Non-pigmented ciliary epithelial cell (primary cell): ENCODE results near the gene PNMA6A.
A peak's percentile ranks its signal among the peaks of the same experiment; 100 is the strongest.
"Not testable (repeated sequence)": the region's sequence is repeated elsewhere in the genome, so short reads cannot be mapped to it uniquely, and the experiment has no call there.

ENCODE experiments used
- DNase-seq: peaks from one replicate; pipeline ENCODE4 v3.0.0-alpha.2; 2010; ENCODE audit warnings: low read depth

The PNMA6A gene

DNA sequence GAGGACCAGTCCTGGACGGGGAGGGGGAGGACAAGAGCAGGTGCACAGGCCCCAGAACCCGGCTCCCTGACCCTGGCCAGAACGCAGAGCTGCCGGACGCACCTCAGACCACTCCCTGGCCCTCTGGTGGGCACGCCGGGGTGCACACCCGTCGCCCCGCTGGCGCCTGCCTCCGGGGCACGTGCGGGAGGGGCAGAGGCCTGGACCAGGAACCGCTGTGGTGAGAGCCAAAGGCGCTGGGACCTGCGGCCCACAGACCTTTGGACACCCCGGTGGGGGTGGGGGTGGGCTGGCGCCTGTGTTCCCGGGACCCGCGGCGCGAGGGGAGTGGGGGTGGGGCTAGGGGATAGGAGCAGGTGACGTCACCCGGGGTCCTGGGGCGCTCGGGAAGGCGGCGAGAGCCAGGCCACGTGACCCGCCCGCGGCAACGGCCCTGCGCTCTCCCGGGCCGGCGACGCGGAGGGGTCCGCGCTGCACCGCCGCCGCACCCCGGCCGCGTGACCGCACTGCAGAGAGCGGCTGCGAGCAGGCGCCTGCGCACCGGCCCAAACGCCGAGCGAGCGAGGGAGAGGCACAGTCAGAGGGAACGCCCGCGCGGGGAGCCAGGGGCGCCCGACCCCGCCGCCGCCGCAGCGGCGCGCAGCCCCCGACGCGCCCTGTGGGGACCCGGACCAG lies at the start of gene PNMA6A:
PNMA6A (plus strand) TSS at position 546 of the 675 bp plus-strand sequence. CDS start 609 bp downstream, outside the sequence.
- DNase-seq, result not testable (repeated sequence)

DNA sequence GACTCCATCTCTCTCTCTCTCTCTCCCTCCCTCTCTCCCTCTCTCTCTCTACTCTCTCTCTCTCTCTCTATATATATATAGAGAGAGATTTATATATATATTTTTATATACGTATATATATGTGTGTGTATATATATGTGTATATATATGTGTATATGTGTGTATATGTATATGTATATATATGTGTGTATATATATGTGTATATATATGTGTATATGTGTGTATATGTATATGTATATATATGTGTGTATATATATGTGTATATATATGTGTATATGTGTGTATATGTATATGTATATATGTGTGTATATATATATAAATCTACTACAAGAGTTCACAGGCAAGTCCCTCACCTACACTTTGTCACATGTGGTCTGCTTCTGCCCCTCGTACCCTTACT lies 45.8 kb upstream of the PNMA6A start:
- not testable (repeated sequence) for DNase-seq

DNA sequence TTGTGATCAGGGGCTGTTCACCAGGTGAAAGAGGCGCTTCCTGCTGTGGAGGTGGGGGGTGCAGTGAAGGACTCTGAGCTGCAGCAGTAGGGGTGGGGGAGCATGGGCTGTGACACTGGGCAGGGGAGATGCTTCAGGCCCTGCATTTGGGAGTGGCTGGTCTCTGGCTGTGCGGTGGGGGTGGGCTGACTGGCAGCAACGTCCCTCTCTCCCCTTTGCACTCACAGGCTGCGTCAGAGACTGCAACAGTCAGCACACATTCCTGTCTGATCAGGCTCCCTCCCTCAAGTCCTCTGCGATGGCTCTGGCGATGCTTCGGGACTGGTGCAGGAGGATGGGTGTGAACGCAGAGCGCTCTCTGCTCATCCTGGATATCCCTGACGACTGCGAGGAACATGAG lies 43.8 kb upstream of the PNMA6A start:
- DNase-seq, result not testable (repeated sequence)

DNA sequence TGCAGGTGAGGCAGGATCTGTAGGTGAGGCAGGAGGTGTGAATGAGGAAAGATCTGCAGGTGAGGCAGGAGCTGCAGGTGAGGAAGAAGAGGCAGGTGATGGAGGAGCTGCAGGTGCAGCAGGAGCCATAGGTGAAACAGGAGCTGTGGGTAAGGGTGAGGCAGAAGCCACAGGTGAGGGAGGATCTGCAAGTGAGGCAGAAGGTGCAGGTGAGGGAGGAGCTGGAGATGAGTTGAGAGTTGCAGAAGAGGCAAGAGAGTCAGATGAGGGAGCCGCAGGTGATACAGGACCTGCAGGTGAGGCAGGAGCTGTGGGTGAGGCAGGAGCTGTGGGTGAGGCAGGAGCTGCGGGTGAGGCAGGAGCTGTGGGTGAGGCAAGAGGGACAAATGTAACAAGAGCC lies 43.1 kb upstream of the PNMA6A start:
- no peak for DNase-seq

DNA sequence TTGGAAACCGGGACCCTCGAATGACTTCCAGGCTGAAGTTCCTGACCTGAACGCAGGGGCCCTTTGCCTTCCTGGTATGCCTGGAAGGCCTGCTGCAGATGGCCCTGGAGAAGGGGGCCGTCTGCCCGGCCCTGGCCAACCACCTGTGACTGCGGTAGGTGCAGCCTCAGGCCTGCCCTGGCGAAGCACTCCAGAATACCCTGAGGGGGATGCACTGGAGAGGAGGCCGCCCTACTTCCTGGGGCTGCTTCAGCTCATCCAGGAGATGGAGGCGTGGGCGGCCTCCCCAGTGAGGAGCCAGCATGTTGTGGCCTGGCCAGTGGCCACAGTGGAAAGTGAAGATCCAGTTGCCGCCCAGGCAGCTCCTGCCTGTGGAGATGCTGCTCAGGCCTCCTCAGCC lies 42.4 kb upstream of the PNMA6A start:
- DNase-seq, result no peak

DNA sequence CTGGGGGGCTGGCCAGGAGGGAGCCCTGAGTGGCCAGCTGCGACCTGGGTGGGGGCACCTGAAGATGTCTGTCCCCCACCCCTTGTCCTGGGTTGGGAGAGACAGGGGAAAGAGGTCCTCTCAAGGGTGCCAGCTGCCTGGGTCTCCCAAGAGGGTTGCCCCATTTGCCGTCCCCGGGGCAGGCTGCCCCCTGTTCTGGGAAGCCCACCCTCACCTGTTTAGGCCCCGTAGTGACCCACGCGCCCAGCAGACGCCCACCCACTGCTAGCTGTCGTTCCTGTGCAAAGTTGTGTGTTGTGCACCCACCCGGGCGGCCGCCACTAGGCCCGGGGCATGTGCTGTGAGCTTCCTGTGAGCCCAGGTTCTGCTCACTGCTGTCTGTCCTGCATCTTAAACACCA lies 41.5 kb upstream of the PNMA6A start:
- no peak for DNase-seq

DNA sequence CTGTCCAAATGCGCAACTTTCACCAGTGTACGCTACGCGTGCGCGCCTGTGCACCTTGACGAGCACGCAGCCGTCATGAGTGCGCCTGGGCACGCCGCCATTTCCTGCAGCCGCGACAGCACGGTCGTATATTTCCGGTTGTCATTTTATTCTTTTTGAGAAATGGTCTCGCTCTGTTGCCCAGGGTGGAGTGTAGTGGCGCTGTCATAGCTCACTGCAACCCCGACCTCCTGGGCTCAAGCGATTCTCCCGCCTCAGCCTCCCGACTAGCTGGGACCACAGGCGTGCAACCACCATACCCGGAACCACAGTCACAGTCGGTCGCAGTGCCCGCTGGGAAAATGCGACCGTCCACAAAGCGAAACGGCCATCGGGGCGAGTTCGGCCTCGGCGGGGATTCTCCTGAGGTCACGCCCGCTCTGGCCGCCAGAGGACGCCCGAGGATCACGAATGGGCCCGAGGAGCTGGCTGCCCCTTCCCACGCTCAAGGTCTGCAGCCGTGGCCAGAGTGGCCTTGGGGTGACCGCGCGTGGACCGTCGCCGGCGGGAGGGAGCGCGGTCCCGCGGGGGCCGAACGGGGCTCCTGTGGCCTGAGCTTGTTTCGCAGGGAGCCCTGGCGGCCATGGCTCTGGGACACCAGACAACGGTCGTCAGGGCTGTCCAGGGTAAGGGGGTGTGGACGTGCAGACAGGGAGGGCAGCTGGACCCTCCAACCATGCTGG lies 39.7 kb upstream of the PNMA6A start:
- DNase-seq, result no peak

DNA sequence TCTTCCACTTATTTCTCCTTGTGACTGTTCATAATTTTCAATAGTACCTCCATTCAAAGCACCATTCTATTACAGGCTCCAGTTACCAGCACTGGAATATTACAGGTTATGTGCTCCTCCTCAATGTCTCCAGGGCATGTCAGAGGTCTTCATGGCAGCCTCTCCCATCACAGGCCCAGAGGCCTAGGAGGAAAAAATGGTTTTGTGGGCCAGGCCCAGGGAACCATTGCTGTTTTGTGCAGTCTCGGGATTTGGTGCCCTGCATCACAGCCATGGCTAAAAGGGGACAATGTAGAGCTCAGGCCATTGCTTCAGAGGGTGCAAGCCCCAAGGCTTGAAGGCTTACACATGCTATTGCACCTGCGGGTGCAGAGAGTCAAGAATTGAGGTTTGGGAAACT lies 23.2 kb upstream of the PNMA6A start:
- no peak for DNase-seq

DNA sequence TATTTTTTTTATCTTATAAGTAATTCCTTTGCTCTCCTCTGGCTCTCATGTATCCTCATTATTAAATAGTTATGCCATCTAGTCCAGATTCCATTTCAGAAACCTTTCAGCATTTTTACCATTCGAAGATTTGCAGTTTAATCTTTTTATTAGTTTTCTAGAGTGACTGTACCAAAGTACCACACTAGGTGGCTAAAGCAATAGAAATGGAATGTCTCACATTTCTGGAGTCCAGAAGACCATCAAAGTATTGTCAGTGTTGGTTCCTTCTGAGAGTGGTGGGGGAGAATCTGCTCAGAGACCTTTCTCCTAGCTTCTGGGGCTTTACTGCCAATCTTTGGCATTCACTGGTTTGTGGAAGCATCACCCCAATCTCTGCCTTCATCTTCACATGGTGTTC lies 19.7 kb upstream of the PNMA6A start:
- DNase-seq, result no peak

DNA sequence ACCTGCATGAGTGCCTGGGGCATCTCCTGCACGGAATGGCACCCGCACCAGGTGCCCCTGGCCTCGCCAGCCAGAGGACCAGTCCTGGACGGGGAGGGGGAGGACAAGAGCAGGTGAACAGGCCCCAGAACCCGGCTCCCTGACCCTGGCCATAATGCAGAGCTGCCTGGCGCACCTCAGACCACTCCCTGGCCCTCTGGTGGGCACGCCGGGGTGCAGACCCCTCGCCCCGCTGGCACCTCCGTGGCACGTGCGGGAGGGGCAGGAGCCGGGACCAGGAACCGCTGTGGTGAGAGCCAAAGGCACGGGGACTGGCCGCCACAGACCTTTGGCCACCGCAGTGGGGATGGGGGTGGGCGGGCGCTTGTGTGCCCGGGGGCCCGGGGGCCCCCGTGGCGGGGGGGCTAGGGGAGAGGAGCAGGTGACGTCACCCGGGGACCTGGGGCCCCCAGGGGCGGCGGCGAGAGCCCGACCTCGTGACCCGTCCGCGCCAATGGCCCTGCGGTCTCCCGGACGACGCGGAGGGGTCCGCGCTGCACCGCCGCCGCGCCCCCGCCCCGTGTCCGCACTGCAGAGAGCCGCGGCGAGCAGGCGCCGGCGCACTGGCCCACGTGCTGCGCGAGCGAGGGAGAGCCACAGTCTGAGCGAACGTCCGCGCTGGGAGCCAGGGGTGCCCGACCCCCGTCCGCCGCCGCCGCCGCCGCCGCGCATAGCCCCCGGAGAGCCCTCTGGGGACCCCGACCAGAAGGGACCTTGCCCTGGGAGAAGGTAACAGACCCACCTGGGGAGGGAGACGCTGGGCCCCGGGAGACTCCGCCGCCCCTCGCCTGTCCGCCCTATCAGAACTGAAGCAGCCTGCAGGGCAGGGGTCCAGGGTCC lies 16.1 kb upstream of the PNMA6A start, which contains the start of gene PNMA3:
PNMA3 (plus strand) TSS at position 600 of the 879 bp plus-strand sequence. CDS start 586 bp downstream, outside the sequence.
- no peak for DNase-seq

DNA sequence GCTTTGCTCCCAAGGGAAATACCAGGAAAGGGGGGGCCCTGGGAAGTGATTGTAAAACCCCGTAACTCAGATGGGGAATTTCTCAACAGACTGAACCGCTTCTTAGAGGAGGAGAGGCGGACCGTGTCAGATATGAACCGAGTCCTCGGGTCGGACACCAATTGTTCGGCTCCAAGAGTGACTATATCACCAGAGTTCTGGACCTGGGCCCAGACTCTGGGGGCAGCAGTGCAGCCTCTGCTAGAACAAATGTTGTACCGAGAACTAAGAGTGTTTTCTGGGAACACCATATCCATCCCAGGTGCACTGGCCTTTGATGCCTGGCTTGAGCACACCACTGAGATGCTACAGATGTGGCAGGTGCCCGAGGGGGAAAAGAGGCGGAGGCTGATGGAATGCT lies 15.0 kb upstream of the PNMA6A start:
- DNase-seq, result no peak

DNA sequence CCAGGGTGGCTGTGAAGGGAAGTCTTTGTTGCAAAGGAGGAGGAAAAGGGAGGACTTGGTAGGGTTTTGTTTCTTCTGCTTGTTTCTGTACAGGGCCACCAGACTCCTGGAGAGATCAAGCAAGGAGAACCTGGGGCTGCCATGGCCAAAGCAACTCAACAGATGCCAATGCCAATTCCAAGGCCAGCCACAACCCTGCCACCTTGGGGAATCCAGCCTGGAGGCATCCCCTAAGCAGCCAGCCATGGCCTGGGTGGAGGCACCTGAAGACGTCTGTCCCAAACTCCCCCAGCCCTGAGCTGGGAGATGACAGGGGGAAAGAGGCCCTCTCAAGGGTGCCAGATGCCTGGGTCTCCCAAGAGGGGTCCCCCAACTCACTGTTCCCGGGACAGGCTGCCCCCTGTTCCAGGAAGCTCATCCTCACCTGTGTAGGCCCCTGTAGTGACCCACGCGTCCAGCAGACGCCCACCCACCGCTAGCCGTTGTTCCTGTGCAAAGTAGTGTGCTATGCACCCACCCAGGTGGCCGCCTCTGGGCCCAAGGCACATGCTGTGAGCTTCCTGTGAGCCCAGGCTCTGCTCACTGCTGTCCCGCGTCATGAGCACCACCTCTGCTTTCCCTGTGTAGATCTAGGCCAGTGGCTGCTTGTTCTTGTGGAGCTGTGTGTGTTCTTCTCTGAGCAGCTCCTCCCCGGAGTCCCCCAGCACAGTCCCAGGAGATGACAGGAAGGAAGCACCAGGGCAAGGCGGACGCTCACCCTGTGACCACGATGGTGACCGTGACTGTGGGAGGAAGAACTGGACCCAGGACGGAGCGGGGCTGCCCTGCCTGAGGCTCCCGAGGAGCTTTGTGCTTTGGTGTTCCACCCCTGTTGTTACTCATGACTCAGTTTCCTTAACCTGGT lies 12.8 kb upstream of the PNMA6A start:
- DNase-seq, result no peak

DNA sequence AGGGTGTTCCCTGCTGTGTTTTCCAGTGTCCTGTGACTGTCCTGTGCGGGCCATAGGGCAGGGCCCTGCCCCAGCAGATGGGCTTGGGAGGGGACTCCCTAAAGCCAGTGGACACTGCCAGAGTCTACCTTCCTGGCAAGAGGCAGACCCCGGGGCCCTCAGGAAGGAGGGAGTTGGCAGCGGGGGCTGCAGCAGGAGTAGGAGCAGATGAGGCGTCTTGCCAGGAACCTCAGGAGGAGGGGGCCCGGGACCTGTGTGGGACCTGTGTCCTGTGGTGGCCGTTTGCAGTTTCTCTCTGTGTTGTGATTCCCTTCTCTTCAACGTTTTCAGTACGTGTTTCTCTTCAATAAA lies 12.2 kb upstream of the PNMA6A start:
- no peak for DNase-seq

DNA sequence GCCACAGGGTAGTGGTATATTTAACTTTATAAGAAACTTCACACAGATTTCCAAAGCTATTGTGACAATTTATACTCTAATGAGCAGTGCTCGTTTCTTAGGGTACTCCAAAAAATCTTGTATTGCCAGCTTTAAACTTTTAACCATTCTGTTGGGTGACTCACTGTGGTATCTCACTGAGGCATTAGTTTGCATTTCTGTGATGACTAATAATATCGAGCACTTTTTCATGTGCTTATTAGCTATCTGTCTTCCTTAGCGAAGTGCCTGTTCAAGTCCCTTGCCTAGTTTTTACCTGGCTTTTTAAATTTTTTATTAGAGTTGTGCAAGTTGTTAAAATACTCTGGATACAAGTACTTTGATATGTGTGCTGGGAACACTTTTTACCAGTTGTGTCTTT lies 10.5 kb upstream of the PNMA6A start:
- peak; percentile 1 for DNase-seq

DNA sequence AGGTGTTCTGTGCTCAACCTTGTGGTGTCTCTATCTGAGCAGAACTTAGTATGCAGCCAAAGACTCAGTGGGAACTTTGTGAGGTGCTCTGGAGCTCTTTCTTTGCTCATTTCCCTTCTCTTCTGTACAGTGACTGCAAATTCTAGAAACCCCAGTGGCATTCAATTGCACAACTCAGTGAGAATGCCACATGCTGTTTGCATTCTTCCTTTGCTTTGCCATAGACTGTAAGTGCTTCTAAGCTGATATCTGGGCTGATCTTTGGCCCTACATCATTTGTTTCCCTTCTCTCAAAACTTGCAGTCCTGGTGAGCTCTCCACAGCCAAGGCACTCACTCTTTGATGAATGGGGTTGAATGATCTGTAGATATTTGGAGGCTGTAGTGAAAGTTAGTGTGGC lies 8.9 kb upstream of the PNMA6A start:
- DNase-seq, result no peak

DNA sequence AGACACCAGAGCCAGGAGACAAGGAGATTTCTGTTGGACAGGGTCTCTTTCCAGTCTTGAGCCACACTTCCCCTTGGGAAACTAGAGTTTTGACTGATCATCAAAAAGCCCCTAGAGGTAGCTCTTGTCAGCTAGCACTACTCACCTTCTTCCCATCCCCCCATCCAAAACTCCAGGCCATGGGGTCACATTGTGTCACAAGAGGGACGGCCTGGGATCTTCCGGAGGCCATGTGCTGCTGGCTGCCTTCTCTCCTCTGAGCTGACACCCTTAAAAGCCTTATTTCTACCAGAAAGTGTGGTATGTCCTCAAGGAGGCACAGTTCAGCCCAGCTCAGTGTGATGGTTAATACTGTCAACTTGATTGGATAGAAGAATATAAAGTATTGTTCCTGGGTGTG lies 8.2 kb upstream of the PNMA6A start:
- DNase-seq, result no peak

DNA sequence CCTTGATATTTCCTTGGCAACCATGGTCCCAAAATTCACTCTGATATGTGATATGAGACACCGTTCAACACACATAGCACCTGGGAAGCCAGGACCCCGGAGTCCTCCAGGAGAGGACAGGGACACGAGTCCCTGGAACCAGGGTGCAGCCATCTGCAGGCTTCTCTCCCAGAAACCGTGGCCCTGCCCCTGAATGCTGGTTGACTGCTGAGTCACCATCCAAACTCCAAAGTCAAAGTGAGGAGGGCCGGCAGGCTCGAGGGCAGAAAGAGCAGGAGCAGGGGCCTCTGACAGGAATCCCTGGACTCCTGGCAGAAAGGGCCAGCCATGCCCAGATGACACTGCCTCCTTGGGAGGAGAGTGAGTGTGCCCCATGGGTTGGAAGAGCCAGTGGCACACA lies 6.9 kb upstream of the PNMA6A start:
- DNase-seq, result no peak

DNA sequence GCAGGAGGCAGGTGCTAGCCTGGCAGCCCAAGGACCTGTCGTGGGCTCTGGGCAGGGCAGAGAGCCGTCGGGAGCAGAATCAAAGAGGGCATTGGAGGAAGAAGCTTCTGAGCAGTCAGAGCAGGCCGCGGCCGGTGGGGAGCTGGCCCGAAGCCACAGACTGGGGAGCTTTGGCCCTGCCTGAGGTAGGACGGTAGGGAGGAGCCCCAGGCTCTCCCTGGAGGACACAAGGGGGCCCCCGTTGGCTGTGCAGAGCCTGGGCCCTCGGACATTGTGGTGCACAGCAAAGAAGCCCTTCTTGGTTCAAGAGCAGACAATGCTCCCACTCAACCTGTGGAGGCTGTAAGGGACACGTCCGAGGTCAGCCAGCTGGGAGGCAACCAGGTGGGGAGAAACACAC lies 5.9 kb upstream of the PNMA6A start:
- not testable (repeated sequence) for DNase-seq

DNA sequence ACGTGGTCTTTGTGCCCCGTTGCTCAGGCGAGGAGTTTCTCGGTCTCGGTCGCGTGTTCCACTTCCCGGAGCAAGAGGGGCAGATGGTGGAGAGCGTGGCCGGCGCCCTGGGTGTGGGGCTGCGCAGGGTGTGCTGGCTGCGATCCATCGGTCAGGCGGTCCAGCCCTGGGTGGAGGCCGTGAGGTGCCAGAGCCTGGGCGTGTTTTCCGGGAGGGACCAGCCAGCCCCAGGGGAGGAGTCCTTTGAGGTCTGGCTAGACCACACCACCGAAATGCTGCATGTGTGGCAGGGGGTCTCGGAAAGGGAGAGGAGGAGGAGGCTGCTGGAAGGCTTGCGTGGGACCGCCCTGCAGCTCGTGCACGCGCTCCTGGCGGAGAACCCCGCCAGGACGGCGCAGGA lies 1.1 kb downstream of the PNMA6A start:
- not testable (repeated sequence) for DNase-seq

DNA sequence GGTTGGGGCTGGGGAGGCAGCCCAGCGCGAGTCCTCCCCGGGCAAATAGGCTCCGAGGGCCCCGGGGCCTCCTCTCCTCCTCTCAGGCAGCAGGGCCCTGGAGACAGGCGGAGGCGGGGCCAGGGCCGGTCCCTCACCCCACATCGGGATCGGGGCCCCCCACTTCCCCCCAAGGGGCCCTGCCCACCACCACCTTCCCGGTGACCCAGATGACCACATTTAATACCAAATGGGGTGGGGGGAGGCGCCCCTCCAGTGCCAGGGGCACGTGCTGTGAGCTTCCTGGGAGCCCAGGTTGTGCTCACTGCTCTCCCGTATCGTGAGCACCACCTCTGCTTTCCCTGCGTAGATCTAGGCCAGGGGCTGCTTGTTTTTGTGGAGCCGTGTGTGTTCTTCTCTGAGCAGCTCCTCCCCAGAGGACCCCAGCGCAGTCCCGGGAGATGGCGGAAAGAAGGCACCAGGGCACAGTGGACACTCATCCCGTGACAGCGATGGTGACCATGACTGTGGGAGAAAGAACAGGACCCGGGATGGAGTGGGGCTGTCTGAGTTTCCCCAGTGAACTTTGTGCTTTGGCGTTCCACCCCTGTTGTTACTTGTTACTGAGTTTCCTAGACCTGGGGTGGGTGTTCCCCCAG lies 2.1 kb downstream of the PNMA6A start:
- no peak for DNase-seq

DNA sequence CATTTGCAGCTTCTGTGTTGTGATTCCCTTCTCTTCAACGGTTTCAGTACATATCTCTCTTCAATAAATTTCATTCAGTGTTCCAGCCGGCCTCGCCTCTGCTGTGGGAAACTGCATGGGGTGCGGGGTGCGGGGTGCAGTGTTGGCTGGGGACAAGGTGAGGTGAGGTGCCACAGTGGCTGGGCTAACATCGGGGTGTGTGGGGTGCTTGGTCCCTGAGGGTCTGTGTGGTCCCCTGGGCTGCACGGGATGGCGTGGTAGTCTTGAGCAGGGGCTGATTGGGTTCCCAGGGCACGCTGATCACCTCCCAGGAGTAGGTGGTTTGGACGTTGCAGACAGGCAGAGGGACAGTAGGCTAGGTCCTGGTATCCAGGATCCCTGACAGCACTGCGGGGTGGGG lies 2.7 kb downstream of the PNMA6A start:
- DNase-seq, result no peak
